ENCODE measurements around the gene FGFRL1. TPM values are rescaled to one million over a fixed set of nuclear protein-coding genes. Genes with fewer than 3 reads are reported as not detected.
A peak's percentile ranks its signal among the peaks of the same experiment; 100 is the strongest.
"Not testable (repeated sequence)": the region's sequence is repeated elsewhere in the genome, so short reads cannot be mapped to it uniquely, and the experiment has no call there.

FGFRL1 gene
- total RNA-seq, 1 donor from 2014 or later = 26.6 TPM

DNA sequence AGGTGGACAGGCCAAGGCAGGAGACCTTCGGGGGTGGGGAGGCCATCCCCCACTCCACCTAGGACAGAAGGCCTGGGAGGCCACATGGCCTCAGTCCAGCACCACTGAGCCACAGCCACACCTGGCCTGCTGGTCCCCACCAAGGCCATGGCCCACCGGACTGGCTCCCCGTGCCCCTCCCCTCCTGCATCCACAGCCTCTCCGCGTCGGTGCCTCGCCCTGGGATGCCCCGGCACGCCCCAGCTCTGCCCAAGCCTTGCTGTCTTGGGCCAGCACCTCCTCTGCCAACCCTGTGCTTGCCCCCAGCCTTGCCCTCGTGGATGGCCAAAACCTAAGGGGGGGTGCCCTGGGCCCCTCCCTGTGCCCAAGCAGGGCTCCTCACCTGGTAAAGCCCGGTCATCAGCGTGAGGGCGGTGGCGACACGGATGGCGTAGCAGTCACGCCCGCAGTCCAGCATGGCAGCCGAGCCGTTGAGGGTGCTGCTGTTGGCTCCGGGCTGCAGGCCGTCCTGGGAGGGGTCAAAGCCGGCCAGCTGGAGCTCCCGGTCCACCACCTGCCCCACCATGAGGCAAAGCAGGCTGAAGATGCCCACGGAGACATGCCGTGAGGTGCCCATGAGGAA is 20.6 kb upstream of the FGFRL1 start:
- intact Hi-C loops (cut with micrococcal nuclease) = no loop called here
- DNase-seq = peak; percentile 24

DNA sequence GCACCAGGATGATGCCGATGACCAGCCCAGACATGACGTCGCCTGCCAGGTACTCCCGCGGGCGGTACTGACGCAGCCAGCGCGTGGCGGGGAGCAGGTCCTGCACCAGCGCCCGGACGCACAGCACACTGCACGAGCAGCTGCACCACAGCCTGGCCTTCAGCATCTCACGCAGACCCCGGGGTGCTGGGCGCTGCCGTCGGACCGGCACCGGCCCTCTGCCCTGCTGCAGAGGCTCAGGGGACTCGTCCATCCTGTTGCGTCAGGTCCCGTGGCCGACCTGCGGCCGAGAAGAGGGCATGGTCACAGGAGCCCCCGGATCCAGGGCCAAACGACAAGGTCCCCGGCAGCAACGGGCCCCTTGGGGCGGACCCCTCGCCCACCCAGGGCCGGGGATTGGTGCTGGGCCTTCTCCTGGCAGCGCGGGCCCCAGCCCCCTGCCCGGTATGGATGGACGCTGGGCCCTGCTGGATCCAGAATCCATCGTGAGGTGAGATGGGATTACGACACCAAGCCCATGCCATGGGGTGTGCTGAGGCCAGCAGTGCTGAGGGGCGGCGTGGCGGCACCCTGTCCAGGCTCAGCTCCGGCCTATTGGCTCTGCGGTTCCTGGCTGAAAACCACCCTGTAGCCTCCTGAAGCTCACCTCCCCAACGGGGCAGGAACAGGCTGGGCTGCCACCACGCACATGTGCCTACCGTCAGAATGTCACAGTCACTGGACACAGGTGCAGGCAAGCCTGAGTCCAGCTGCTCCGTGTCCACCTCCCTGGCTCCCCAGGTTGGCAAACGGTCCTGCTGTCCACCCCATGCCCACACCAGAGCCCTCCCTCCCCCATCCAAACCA is 19.8 kb upstream of the FGFRL1 start:
- intact Hi-C loops (cut with micrococcal nuclease) = no loop called here
- ATAC-seq (no peak), DNase-seq (peak; percentile 30)

More for the DNA sequence above, 20.6 kb upstream of the FGFRL1 start:
- ATAC-seq = no peak

DNA sequence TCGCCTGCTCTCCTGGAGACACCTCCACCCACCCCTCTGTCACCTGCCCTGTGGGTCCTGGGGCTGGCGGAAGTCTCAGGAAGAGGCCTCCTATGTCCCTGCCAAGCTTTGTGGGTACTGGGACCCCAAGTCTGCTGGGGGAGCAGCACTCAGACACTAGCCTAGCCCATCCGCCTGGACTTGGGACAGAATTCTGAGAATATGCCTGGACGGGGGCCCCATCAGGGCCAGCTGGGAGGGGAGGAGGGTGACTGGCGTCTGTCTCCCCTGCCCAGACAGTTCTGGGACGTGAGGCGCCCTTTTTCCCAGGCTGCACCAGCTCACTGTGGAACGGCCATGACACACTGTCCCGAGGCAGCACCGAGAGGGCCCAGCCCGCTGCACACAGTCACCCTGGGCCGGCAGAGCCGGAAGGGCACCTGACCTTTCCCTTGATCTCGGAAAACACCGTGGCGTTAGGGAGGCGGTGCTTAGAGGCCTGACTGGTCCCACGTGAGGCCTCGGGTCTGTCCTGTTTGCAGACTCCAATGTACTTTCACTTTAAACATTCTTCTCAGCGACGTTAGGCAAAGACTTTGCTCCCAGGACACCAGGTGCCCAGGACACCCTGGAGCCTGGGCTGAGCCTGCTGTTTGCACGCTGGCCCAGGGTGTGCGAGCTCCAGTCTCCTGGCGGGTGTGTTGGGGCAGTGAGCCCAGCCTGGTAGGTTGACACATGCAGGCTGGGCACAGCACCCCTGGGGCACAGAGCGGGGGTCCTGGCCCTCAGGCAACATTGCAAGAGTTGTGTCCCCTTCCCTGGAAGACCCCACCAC is 18.9 kb upstream of the FGFRL1 start:
- DNase-seq (peak; percentile 32), ATAC-seq (no peak)
- intact Hi-C loops (cut with micrococcal nuclease) = no loop called here

DNA sequence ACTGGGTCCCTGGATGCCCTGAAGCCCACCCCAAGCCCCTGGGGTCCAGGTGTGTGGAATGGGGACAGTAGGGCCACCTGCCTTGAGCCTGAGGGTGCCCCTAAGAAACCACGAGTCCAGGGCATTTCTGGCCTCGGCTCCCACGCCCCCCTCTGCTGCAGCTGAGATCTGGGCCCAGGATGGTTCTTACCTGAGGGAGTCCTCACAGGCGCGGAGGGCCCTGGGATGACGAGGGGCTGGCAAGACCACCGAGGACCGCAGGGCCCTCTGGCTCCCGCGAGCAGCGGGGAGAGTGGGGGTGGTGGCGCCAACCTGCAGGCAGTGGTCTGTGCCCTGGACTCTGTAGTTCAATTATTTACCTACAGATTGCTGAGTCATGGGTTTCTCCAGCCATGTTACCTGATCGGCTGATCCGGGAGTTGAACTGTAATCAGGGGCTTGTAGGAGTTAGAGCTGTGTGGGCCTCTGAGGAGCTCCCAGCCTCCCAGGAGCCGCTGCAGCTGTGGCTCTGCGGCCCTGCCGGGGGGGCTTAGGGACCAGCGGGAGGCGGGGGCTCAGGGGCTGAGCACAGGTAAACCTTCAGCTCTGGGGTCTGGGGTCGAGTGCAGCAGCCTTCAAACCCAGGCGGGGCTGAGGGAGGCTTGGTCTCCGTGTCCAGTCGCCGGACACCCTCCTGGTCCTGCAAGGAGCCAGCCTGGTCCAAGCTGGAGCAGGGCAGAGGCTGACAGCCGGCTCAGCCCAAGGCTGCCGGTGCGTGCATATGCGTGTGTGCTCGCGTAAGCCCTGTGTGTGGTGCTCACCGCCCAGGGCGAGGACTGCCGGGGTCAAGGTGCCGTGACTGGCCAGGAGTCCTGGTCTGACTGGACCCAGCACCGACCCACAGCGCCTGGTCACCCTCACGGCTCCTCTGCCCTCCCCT is 18.1 kb upstream of the FGFRL1 start, which contains the start of gene SLC26A1:
SLC26A1 (minus strand) TSS at position 294 of the 919 bp plus-strand sequence. CDS start 1,701 bp downstream, outside the sequence.
- ATAC-seq (no peak), DNase-seq (peak; percentile 31)
- intact Hi-C loops (cut with micrococcal nuclease) = no loop called here

DNA sequence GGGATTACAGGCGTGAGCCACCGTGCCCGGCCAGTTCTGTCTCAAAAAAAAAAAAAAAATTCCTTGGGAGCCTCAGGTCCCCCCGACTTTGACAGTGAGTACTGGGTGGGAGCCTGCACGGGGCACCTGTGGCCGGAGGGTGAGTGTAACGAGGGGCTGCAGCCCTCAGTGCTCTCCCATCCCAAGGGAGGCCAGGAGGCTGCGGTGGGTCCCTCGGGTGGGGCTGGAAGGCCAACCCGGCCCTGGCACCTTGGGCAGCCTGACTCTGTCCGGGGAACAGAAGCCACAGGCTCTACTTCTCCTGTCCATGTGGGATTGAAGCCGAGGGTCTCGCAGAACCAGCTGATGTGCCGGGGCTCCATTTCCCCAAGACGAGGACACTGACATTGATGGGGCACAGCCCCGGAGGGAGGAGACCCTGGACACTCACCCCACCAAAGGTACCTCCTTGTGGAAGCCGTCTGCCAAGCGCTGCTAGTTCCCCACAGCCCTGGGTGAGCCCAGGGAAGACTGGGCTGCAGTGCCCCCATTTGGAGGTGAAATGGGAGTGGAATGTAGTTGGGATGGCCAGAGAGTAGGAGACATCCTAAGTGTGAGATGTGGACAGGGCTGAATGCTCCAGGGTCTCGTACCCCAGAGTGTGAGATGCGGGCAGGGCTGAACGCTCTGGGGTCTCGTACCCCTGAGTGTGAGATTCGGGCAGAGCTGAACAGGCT is 16.0 kb upstream of the FGFRL1 start:
- intact Hi-C loops (cut with micrococcal nuclease) = no loop called here
- ATAC-seq (no peak), DNase-seq (peak; percentile 17)

DNA sequence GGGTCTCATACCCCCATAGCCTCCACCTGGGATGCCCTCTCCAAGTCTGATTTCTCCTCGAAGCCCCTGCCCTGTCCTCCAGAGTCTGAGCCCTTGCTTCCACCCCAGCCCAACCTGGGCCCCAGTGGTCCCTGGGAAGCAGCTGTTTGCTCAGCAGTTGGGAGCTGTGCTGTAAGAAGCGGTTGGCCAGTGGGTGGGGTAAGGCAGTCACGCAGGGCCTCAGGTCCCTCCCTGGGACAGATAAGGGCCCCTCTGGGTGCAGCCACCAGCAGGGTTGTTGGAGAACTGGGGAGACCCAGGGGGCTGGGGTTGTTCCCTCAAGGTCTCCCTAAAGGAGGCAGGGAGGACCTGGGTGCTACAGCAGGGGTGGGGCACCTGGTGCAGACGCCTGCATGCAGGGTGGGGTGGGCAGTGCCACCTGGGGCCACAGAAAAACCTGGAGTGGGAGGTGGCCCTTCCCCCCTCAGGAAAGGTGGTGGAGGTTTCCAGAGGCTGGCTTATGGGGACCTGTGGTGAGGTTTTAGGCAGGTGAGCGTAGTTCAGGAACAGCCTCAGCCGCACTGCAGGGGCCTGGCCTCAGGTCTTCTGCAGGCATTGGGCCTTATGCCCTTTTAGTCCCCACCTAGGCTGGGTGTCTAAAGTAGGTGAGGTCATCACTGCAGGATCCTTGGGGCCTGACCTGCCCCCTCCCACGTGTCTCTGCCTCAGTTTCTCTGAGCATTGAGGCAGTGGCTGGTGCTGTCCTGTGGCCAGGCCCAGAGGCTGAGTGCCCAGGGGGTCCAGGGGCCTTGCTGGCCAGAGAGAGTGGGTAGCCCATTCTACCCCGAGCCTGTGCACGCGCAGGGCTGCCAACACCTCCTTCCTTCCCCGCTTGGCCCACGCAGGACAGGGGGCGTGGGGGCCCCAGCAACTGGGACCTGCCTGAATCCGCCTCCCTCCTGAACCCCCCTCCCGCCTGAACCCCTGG is 15.1 kb upstream of the FGFRL1 start:
- intact Hi-C loops (cut with micrococcal nuclease) = no loop called here

DNA sequence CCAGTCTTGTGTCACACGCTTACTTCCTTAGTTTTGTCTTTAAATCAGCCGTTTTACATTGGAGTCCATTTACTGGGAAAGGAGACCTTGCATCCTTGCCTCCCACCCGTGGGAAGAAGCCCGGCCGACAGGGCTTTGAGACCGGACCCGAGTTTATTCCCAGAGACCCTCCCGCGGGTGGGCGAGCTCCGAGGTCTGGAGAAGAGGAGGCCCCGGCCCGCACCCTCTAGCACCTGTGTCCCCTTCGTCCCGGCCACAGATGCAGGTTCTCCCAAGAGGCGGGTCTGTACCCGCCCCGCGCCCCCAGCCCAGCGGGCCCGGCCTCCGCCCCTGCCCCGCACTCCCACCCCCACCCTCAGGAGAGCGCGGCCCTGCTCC is 14.4 kb upstream of the FGFRL1 start:
- intact Hi-C loops (cut with micrococcal nuclease) = no loop called here
- DNase-seq = peak; percentile 26

More for the DNA sequence above, 15.1 kb upstream of the FGFRL1 start:
- DNase-seq (no peak), ATAC-seq (no peak)

DNA sequence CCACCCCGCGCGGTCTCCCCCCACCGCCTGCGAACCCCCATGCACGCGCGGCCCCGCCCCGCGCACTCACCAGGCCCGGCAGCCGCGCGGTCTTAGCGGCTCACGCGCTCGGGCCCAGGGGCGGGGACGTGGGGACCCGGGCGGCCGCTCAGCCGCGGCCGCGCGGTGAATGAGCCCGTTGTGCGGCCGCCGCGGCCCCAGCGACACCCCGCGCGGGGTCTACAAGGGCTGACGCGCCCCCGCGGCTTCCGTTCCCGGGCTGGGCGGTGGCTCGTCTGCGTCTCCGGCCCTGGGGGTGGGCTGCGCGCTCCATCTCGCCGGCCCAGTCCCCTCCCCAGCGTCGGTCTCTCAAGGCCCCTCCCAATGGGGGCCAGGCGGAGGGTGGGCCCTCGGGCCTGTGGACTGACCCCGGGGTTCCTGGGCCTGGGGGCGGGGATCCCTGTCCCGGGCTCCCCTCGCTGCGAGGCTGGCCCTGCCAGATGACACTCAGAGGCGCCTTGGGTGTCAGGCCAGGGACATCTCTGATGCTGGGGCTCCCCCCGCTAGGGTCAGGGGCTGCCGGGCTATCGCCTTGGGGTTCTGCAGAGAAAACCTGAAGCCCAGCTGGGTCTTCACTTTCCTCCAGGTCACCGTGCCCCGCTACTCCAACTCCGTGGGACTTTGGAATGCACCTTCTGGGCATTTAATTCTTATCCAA is 13.9 kb upstream of the FGFRL1 start:
- intact Hi-C loops (cut with micrococcal nuclease) = no loop called here
- peak; percentile 42 for DNase-seq
- ATAC-seq = peak; percentile 48

More for the DNA sequence above, 14.4 kb upstream of the FGFRL1 start:
- no peak for ATAC-seq

DNA sequence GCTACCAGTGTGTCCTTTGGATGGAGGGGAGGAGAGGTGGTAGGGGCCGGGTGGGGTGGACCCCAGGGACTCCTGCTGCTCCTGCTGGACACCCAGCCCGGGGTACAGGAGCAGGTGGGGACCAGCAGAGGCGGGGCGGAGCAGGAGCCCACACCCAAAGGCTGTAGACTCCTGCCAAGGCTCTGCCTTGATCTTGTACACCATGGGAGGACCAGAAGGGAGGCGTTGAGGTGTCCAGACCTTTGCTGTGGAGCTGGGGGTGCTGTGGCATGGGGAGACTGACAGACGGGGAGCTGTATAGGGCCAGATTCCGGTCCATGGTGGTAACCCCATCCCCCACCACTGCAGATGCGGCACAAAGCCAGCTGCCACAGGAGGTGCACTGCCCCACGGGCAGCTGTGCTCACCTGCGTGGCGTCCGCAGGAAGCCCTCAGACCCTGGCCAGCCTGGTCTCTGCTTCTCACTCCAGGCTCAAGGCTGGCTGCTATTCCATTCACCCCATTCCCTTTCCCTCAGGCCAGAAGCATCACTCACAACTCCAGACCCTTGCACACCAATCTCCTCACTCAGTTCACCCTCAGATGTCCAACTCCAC is 13.2 kb upstream of the FGFRL1 start:
- intact Hi-C loops (cut with micrococcal nuclease) = no loop called here
- ATAC-seq (no peak), DNase-seq (peak; percentile 8)

DNA sequence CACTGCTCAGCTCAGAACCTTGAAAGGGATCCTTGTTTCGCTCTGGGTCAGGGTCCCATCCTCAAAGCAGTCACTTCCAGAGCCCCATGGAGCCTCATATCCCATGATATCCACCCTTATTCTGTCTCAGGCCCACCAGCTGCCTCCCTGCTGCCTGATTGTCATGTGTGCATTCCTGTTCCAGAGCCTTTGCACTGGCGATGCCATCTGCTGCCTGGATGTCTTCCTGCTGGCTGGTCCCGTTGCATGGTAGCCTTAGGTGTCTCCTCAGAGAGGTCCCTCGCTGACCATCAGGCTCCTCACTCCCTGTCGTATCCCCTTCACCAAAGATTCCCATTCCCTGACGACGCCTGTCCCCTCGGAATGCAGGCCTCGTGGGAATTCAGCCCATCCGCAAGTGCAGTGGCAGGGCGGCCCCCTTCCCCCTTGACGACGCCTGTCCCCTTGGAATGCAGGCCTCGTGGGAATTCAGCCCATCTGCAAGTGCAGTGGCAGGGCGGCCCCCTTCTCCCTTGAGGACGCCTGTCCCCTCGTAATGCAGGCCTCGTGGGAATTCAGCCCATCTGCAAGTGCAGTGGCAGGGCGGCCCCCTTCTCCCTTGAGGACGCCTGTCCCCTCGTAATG is 12.1 kb upstream of the FGFRL1 start:
- intact Hi-C loops (cut with micrococcal nuclease) = not testable (repeated sequence)
- peak; percentile 20 for DNase-seq

DNA sequence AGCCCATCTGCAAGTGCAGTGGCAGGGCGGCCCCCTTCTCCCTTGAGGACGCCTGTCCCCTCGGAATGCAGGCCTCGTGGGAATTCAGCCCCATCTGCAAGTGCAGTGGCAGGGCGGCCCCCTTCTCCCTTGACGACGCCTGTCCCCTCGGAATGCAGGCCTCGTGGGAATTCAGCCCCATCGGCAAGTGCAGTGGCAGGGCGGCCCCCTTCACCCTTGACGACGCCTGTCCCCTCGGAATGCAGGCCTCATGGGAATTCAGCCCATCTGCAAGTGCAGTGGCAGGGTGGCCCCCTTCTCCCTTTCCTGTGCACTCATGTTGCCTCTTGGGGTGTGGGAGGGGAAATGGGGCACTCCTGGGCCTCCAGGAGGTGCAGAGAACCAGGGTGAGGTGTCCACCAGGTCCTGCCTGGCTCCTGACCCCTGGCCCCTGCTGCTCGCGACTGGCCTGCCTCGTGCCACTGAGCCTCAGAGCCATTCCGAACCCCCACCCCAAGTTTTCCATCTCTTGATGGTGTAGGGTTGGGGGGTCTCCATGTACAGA is 11.5 kb upstream of the FGFRL1 start:
- ATAC-seq = no peak
- intact Hi-C loops (cut with micrococcal nuclease) = no loop called here
- peak; percentile 29 for DNase-seq

More for the DNA sequence above, 12.1 kb upstream of the FGFRL1 start:
- ATAC-seq = not testable (repeated sequence)

DNA sequence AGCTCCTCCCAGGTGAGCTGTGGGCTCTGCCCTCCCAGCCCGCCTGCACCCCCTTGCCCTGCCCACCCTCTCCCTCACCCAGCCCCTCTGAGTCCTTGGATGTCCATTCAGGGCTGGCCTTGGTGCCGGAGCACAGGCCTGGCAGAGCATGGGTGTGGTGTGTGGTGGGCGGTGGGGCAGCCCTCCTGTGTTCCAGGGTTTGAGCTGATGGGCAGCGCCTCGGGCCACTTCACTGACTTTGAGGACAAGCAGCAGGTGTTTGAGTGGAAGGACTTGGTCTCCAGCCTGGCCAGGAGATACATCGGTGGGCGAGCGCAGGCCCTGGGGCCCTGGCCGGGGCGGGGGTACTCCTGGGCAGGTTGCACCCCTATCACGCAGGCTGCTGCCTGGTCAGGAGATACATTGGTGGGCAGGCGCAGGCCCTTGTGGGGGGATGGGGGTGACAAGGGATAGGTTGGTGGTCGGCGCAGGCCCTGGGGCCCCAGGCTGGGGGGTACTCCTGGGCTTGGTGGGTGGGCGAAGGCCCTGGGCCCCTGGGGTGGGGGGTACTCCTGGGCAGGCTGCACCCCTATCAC is 10.7 kb upstream of the FGFRL1 start:
- no peak for DNase-seq
- intact Hi-C loops (cut with micrococcal nuclease) = no loop called here
- ATAC-seq = no peak

DNA sequence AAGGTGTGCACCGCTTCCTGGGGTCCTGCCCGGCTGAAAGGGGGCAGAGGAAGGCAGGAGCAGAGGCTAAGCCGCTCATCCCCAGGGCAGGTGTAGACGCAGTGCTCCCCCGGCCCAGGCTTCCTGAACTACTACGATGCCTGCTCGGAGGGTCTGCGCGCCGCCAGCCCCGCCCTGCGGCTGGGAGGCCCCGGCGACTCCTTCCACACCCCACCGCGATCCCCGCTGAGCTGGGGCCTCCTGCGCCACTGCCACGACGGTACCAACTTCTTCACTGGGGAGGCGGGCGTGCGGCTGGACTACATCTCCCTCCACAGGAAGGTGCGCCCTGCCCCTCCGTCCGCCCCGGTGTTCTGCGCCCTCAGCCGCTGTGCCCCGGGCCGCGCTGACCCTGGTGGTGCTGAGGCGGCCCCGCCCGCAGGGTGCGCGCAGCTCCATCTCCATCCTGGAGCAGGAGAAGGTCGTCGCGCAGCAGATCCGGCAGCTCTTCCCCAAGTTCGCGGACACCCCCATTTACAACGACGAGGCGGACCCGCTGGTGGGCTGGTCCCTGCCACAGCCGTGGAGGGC is 9.8 kb upstream of the FGFRL1 start:
- DNase-seq = no peak
- intact Hi-C loops (cut with micrococcal nuclease) = no loop called here
- ATAC-seq = no peak

DNA sequence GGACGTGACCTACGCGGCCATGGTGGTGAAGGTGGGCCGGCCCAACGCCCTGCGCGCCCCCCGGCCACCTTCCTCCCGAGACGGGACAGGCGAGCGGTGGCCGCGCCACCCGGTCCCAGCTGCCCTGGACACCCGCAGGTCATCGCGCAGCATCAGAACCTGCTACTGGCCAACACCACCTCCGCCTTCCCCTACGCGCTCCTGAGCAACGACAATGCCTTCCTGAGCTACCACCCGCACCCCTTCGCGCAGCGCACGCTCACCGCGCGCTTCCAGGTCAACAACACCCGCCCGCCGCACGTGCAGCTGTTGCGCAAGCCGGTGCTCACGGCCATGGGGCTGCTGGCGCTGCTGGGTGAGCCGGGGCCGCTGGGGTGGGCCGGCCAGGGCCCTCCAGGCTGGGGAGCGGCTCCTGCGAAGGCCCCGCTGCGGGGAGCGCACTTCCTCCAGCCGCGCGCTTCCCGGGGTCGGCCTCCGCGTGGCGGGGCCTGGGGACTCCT is 9.2 kb upstream of the FGFRL1 start:
- peak; percentile 61 for DNase-seq
- intact Hi-C loops (cut with micrococcal nuclease) = no loop called here

More for the DNA sequence above, 9.2 kb upstream of the FGFRL1 start:
- peak; percentile 31 for ATAC-seq
